ENCODE measurements around the gene TUB.
A peak's percentile ranks its signal among the peaks of the same experiment; 100 is the strongest.

Gene TUB

DNA sequence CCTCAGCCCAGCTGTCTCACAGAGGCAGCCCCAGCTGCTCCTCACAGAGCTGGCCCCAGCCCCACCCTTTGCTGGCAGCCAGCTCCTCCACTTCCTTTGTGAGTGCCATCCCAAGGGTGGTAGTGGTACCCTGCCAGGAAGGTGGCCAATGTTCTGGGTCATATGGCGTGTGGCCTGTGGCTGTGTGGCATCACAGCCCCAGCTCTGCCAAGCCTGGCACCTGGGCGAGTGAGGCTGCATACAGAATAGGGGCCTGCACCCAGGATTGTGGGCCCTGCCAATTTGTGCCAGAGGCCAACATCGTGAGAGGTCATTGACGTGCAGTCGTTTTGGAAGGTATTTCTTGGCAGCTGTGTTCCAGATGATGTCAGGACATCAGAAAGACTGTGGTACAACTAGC is 10.7 kb downstream of the TUB start:
- no peak for DNase-seq (ENCODE audit: low read depth in 1 of 2, low spot score in 1 of 2)

DNA sequence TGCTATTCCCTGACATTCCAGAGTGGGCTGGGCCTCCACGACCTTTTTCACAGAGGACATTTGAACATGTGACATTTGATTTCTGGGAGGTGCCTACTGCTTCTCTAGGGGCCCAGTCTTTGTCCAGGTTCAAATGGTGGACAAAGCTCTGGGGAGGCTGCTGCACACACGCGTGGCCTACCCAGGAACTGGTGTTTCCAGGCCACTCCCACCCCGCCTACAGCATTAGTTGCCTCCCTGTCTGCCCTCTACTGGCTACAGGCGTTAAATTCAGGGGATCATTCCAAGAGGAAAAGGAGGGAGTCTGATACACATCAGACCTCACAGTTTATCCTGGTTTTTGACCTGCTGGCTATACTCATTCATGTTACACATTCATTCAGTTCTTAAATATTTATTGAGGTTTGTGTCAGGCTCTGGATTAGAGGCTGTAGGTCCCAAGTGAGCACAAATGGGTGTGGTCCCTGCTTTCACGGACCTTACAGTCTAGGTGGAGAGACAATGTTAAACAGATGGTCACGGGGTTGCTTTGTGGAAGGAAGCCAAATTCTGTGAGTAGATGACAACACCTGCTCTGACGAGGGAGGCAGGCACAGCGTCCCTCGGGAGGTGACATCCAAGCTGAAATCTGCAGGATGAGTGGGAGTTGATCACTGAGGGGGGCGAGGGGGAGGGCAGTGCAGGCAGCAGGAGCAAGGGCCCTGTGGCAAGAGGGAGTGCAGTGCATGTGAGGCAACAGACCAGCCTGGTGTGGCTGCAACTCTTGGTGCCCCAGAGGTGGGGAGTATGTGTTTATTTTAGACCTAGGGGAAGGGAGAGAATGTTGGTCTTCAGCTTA is 11.8 kb downstream of the TUB start:
- no peak for DNase-seq (ENCODE audit: low read depth in 1 of 2, low spot score in 1 of 2)

DNA sequence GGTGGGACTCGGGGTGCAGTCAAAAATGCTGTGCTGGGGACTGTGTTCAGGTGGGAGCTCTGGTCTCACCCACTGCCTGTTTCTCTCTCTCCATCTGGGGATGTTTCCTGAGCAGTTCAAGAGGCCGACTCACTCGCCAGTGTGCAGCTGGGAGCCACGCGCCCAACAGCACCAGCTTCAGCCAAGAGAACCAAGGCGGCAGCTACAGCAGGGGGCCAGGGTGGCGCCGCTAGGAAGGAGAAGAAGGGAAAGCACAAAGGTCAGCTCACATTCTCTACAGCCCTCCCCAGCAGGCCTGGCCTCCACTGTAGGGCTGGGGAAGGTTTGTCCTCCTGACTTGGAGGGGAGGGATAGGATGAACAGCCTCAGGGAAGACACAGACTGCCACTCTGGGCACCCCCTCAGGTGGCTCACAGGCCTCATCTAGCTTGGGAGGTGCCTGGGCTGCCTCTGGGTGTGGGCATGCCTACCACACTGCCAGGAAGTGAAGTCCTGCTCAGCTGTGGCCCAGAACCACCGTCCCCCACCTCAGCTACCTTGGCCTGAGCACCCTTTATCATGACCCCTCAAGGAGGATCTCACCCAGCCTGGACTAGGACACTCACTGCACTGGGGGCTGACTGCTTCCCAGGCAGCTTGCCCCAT is 13.0 kb downstream of the TUB start:
- no peak for DNase-seq (ENCODE audit: low read depth in 1 of 2, low spot score in 1 of 2)

DNA sequence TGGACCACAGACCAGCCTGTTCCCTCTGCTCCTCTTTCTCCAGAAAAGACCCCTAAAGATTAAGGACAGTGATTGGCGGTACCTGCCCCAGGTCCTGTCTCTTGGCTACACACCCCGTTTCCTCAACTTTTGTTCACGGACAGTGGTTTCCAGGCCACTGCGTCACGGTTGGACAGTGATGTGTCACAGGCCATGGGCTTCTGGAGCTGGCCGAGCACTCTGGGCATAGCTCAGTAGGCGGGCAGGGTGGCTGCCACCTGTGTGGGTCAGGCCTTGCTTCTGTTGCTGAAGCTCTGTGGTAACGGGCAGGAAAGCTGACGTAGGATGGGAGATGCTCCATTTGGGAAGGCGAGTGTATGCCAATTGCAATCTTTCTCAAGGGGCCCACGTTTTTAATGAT is 13.6 kb downstream of the TUB start:
- no peak for DNase-seq (ENCODE audit: low read depth in 1 of 2, low spot score in 1 of 2)

DNA sequence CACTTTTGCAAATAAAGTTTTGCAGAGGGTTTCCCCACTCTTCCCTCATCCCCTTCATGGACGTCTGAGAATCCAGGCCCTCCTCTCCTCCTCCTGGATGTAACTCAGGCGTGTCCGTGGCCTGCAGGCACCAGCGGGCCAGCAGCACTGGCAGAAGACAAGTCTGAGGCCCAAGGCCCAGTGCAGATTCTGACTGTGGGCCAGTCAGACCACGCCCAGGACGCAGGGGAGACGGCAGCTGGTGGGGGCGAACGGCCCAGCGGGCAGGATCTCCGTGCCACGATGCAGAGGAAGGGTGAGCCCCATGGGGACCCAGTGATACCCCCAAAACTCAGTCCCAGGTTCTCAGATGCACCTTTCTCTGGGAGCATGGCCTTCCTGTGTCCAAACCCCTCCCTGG is 14.4 kb downstream of the TUB start:
- no peak for DNase-seq (ENCODE audit: low read depth in 1 of 2, low spot score in 1 of 2)

DNA sequence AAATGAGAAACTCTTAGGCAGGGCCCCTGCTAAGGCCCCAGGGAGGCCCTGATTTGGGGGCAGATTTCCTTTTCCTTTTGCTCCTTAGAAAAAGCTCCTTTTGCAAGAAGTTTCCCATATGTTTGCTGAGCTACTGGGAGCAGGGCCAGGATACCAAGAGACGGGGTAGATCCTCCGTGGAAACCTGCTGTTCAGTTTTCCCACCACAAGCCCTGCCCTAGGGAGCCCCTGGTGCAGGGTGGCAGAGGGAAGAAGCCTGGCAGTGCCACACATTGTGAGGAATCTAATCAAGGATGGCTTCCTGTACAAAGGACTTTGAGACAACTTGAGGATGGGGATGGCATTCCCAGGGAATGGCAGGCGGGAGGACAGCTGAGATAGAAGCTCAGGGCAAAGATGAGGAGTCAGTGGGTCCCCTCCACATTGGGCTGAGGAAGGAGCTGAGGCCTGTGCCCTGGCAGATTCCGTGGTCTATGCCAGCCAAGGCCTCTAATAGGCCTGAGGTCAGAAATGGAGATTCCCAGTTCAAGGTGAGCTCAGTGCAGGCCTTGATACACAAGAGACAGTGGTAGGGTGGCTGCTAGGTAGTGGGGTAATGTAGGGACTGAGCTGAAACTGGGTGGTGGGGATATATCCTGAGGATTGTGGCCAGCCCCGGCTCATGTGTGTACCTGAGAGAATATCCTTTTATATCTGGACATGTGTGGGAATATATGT is 15.0 kb downstream of the TUB start:
- DNase-seq (ENCODE audit: low read depth in 1 of 2, low spot score in 1 of 2) = no peak

DNA sequence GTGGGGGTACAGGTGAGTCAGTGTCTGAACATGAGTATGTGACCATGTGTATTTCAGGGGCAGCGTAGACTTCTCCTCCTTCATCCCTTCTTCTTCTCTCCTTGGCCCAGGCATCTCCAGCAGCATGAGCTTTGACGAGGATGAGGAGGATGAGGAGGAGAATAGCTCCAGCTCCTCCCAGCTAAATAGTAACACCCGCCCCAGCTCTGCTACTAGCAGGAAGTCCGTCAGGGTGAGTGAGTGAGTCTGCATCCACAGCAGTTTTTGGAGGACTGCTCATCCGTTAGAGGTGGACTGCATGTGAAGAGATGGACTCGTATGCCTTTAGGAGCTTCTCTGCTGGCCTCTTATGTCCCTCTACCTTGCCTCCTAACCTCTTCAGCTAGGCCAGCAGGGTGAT is 15.6 kb downstream of the TUB start:
- DNase-seq (ENCODE audit: low read depth in 1 of 2, low spot score in 1 of 2) = no peak

DNA sequence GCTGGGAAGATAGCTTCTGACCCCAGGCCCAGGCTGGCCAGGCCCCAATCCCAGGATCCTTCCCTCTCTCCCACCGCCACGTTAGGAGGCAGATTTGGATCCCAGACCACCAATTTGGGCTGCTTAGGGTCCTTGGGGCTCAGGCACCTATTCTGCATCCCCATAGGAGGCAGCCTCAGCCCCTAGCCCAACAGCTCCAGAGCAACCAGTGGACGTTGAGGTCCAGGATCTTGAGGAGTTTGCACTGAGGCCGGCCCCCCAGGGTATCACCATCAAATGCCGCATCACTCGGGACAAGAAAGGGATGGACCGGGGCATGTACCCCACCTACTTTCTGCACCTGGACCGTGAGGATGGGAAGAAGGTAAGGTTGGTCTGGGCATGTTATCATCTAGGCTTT is 16.1 kb downstream of the TUB start:
- DNase-seq (ENCODE audit: low read depth in 1 of 2, low spot score in 1 of 2) = no peak

DNA sequence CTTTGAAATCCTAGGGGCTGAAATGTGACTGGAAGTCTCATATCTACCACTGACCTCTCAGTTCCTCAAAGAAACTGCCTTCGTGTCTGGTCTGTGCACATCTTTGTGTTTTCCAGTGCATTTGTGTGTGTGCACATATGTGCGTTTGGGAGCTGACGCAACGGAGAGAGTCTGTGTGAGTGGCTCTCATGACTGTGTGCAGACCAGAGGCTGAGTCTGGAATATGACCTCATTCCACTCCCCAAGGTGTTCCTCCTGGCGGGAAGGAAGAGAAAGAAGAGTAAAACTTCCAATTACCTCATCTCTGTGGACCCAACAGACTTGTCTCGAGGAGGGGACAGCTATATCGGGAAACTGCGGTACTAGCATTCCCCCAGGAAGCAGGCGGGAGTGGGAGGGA is 16.5 kb downstream of the TUB start:
- no peak for DNase-seq (ENCODE audit: low read depth in 1 of 2, low spot score in 1 of 2)

DNA sequence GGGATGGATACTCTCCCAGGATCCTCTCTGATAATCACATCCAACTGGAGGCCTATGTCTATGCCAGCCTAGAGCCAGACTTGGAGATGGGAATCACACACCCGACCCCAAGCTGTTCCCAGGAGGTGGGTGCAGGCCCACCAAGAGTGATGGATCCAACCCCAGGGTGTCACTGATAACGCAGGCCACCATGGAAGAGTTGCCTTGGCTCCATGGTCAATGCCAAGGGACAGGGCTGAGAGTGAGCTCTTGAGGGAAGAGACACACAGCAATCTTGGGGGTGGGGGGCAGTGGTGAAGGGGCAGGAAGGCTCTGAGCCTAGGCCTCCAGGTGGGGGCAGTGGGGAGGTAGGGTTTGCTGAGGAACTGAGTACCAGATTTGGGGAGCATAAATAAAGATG is 16.9 kb downstream of the TUB start:
- no peak for DNase-seq (ENCODE audit: low read depth in 1 of 2, low spot score in 1 of 2)

DNA sequence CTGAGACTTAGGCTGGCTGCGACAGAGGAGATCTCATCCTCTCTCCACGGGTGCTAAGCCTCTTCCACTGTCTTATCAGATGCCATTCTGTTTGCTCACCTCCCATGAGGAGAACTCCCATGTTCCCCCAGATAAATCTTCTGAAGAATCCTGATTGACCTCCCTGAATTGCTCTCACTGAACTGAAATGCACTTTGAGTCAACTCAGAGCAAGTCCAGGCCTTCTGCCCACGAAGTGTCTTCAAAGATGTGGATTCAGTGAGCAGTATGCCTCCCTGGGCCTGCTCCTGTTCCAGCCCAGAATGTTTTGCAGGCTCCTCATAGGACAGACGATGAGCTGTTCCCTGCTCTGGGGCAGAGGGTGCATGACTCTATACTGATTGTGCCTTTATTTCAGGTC is 17.4 kb downstream of the TUB start:
- no peak for DNase-seq (ENCODE audit: low read depth in 1 of 2, low spot score in 1 of 2)

DNA sequence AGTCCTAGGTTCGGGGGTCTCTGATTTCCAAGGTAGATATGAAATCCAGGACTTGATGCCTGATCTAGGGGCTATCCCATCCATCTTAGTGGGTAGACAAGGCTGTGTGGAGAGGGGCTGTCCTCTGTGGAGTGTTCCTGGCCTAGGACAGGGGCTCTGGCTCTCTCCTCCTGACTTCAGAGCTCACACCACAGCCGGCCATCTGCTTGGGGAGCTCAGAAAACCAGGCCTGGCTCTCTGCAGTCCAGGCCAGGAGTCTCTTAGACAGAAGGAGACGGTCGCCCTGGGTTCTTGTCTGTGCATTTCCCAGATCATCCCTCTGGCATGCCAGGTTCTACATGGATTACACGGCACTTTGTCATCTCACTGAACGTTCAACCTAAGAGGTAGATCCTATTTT is 17.9 kb downstream of the TUB start:
- DNase-seq (ENCODE audit: low read depth in 1 of 2, low spot score in 1 of 2) = no peak

DNA sequence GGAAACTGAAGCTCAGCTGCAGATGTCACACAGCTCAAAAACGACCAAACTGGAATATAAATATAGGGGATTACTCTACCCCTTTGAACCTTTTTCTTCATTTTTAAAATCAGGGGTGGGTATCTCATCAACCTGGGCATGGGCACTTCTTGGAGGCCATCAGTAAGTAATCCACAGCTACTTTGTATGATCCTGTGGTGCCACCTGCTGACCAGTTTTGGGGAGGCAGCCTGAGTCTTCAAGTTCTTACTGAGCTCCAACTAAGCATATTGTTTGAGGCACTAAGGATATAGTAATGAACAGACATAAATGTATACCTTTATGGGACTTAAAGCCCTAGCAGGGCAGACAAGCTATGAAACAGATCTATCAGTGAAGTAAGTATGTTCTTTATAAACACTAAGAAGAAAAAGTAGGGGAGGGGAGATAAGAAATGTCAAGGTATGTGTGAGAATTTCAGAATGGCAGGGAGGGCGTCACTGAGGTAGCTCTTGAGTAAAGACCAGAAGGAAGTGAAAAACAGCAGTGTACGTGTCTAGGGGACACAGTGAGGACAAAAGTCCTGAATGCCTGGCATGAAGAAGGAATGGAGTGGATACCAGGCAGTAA is 18.4 kb downstream of the TUB start:
- peak; percentile 52 to 66 for DNase-seq (ENCODE audit: low read depth in 1 of 2, low spot score in 1 of 2)

DNA sequence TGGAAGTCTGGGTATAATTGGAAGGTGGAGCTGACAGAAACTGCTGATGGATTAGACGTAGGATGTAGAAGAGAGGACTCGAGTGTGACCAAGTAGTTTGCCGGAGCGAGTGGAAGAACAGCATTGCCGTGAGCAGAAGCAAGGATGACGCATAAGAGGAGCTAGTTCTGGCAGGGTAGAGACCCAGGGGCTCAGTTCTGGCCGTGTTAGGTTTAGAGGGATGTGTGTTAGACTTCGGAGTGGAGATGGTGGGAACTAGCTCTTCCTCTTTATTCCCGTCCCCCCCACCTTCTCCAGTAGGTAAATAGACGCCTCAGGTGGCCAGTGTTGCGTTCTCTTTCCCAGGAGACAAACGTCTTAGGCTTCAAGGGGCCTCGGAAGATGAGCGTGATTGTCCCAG is 19.1 kb downstream of the TUB start:
- no peak for DNase-seq (ENCODE audit: low read depth in 1 of 2, low spot score in 1 of 2)

DNA sequence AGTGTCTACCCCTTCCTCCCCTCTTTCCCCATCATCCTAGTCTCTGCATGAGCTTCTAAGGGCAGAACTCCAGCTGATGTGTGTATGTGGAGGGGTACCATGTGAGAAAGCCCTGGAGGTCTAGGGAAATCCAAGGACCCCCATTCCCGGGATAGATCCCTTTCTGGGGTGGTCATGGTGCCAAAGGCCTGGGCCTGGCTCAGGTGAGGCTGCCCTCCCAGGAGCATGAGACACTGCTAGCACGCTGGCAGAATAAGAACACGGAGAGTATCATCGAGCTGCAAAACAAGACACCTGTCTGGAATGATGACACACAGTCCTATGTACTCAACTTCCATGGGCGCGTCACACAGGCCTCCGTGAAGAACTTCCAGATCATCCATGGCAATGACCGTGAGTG is 19.6 kb downstream of the TUB start:
- DNase-seq (ENCODE audit: low read depth in 1 of 2, low spot score in 1 of 2) = no peak

DNA sequence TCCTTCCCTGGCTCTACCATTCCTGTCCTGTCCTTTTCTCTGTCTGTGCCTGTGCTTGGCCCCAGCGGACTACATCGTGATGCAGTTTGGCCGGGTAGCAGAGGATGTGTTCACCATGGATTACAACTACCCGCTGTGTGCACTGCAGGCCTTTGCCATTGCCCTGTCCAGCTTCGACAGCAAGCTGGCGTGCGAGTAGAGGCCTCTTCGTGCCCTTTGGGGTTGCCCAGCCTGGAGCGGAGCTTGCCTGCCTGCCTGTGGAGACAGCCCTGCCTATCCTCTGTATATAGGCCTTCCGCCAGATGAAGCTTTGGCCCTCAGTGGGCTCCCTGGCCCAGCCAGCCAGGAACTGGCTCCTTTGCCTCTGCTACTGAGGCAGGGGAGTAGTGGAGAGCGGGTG is 20.4 kb downstream of the TUB start:
- DNase-seq (ENCODE audit: low read depth in 1 of 2, low spot score in 1 of 2) = no peak

DNA sequence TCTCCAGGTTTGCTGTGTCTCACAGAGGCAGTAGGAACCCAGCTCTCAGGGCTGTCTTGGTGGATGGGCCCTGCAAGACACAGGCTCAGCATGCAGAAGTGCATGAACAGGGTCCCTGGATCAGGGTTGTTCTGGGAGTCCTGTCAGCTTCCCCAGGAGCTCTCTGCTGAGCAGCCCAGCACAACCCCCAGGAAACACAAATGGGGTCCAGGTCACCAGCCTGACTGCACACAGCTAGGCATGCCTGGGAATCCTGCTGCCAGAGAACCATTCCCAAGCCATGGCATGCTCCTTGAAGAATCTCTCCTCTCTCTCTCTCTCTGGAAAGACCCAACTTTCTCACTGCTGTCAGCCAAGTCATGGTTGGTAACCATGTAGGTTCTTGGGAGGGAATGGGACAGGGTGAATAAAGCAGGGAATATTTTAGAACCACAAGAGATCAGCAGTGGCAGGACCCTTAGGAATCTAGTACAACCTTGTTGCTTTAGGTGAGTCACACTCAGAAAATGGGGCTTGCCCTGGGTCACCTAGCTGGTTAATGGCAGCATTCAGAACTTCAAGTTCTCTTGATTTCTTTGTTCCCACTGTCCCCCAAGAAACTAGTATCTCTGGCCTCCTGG is 21.4 kb downstream of the TUB start:
- no peak for DNase-seq (ENCODE audit: low read depth in 1 of 2, low spot score in 1 of 2)

DNA sequence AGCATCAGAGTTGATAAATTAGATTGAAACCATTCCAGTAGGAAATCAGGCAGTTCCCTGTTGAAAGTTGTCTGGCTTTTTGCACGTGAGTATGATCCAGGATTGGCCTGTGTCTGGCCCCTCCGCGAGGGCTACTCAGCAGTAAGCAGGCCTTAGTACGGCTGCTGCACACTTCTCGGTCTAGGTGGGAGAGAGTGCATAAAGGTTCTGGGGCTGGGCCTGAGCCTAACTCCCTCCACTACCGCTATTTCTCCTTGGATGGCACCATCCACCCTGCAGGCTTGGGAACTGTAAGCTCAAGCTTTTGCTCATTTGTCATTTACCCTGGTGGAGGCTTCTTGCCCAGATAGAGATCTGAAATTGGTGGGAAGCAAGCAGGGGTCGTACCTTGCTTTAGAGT is 22.0 kb downstream of the TUB start:
- no peak for DNase-seq (ENCODE audit: low read depth in 1 of 2, low spot score in 1 of 2)

DNA sequence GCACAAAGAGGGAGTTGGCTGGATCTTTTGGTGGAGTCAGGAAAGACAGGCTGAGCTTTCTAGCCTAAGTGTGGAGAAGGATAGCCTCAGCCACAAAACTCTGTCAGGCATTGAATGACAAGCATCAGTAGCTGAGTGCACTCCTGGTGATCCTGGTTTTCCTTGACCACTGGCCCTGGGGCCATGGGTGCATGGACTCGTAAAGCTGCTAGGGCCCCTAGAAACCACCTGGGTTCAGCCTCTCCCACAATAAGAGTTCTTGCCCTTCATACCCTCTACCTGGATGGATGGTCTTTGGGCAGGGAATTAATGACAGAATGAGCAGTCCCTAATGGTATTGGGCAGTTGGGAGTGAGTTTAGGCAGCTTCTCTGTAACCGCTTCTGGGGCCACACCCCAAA is 22.9 kb downstream of the TUB start:
- no peak for DNase-seq (ENCODE audit: low read depth in 1 of 2, low spot score in 1 of 2)

DNA sequence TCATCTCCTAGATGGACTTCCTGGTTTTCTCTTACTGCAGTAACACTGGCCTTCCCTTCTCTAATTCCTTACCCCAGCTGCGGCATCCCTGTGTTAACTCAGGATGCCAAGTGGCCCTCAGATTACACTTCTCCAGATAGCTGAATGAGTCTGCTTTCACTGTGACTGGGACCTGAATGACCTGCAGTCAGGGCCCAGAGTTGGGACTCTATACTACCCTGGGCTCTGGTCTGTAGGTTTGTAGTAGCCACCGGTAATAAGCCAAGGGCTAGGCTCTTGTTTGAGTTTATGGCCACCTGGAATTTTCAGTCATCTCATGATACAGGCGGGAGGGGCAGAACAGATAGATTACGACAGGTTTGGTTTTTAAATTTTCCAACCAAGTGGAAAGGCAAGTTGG is 24.1 kb downstream of the TUB start:
- no peak for DNase-seq (ENCODE audit: low read depth in 1 of 2, low spot score in 1 of 2)

DNA sequence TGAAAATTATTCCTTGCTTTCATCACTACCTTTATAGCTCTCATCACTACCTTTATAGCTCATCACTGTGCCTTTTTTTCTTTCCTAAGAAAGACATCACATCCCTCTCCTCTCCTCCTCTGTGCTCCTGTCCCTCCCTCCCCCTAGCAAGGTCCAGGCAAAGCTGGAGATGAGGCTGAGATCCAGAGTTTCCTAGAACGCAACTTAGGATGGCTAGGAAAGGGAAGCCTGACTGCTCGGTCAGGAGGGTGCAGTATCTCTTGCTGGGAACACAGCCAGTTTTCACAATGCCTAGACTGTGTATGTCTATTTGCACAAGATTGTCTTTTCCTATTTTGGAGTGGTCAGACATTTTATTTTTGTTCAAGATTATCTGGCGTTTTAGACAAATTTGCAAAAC is 24.7 kb downstream of the TUB start:
- DNase-seq (ENCODE audit: low read depth in 1 of 2, low spot score in 1 of 2) = no peak

DNA sequence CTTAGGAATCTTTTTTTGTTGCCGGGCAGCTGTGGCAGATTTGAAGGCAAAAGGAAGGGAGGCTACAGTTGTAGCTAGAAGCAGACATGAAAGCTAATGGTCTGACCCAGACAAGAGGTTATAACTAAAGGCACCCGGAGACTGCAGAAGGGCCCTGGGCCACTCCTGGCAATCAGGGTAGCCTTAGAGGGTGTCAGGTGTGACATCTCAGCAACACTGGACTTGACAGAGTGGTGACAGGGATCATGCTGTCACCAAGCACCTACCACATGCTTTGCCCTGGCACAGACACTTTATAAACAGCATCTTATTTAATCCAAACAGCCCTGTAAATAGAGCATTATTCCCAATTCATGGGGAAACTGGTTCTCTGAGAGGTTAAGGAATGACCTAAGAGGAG is 25.7 kb downstream of the TUB start:
- no peak for DNase-seq (ENCODE audit: low read depth in 1 of 2, low spot score in 1 of 2)

Measured in activated T-helper 1 cell treated with anti-CD3 and anti-CD28 coated beads, Interleukin-2, amount 50 U/mL, for 16 hours (primary cell).